Epithelial cell of prostate (primary cell): ENCODE data around the gene TRIM56.
"Not testable (repeated sequence)": the region's sequence is repeated elsewhere in the genome, so short reads cannot be mapped to it uniquely, and the experiment has no call there.

Source experiments
- DNase-seq: peaks from one replicate; pipeline ENCODE4 v3.0.0-alpha.2; 2011; ENCODE audit warnings: low read depth, low spot score
- H3K27ac ChIP-seq: fragments of 450-650 bp; 2 replicates; pipeline ENCODE4 v1.5.1; 2017; ENCODE audit warnings: mild to moderate bottlenecking

The TRIM56 gene

GRCh38 chr7:101085162-101085964 is at the start of gene TRIM56:
TRIM56 (plus strand) TSS chr7:101085481; CDS start chr7:101087313, 1,832 bp downstream.
- peak; percentile 98 for DNase-seq
- H3K27ac ChIP-seq, result peak within 1 kb of the TSS; percentile 90

GRCh38 chr7:101035941-101036340 is 49.3 kb upstream of the TRIM56 start:
- no peak for DNase-seq
- H3K27ac ChIP-seq, result no peak overlapping the region

GRCh38 chr7:101041283-101041682 is 44.0 kb upstream of the TRIM56 start:
- H3K27ac ChIP-seq, DNase-seq: not testable (repeated sequence)

- no peak for DNase-seq
Observed at GRCh38 chr7:101058355-101058754, 26.9 kb upstream of the TRIM56 start.

GRCh38 chr7:101059620-101059942 is 25.7 kb upstream of the TRIM56 start:
- H3K27ac ChIP-seq, result no peak overlapping the region
- DNase-seq, result no peak

More at GRCh38 chr7:101058355-101058754, 26.9 kb upstream of the TRIM56 start:
- no peak overlapping the region for H3K27ac ChIP-seq

- no peak for DNase-seq
- H3K27ac ChIP-seq, result no peak overlapping the region
Observed at GRCh38 chr7:101060992-101061391, 24.3 kb upstream of the TRIM56 start.

GRCh38 chr7:101064176-101064550 is 21.1 kb upstream of the TRIM56 start:
- not testable (repeated sequence) for H3K27ac ChIP-seq, DNase-seq

GRCh38 chr7:101065162-101065561 is 20.1 kb upstream of the TRIM56 start:
- H3K27ac ChIP-seq, DNase-seq: not testable (repeated sequence)

- H3K27ac ChIP-seq, result no peak overlapping the region
- no peak for DNase-seq
Observed at GRCh38 chr7:101066141-101066832, 19.0 kb upstream of the TRIM56 start.

- DNase-seq, result no peak
- no peak overlapping the region for H3K27ac ChIP-seq
Observed at GRCh38 chr7:101066833-101067177, 18.5 kb upstream of the TRIM56 start.

GRCh38 chr7:101068401-101068800 is 16.9 kb upstream of the TRIM56 start:
- no peak overlapping the region for H3K27ac ChIP-seq
- no peak for DNase-seq

- DNase-seq, H3K27ac ChIP-seq: not testable (repeated sequence)
Observed at GRCh38 chr7:101071362-101072104, 13.7 kb upstream of the TRIM56 start.

GRCh38 chr7:101075646-101076045 is 9.6 kb upstream of the TRIM56 start:
- no peak overlapping the region for H3K27ac ChIP-seq
- DNase-seq, result no peak

GRCh38 chr7:101076183-101076582 is 9.1 kb upstream of the TRIM56 start:
- H3K27ac ChIP-seq, DNase-seq: not testable (repeated sequence)

- H3K27ac ChIP-seq, result no peak overlapping the region
- no peak for DNase-seq
Observed at GRCh38 chr7:101077303-101078086, 7.8 kb upstream of the TRIM56 start.

- no peak for DNase-seq
Observed at GRCh38 chr7:101081432-101081831, 3.8 kb upstream of the TRIM56 start.

GRCh38 chr7:101084865-101085161 is 468 bp upstream of the TRIM56 start:
- no peak for DNase-seq
- H3K27ac ChIP-seq, result peak overlapping the region; percentile 90

More at GRCh38 chr7:101081432-101081831, 3.8 kb upstream of the TRIM56 start:
- no peak overlapping the region for H3K27ac ChIP-seq

- H3K27ac ChIP-seq, result peak overlapping the region; percentile 90
- DNase-seq, result no peak
Observed at GRCh38 chr7:101087334-101088068, 2.2 kb downstream of the TRIM56 start.

- DNase-seq, result no peak
- H3K27ac ChIP-seq, result no peak overlapping the region
Observed at GRCh38 chr7:101088069-101088425, 2.8 kb downstream of the TRIM56 start.
